ENCODE data around the gene MALT1. TPM values are rescaled to one million over a fixed set of nuclear protein-coding genes. Genes with fewer than 3 reads are reported as not detected.

The MALT1 gene
- total and polyA plus RNA-seq, 2 experiments from 2014 or later: 5.2 to 18.8 TPM

DNA sequence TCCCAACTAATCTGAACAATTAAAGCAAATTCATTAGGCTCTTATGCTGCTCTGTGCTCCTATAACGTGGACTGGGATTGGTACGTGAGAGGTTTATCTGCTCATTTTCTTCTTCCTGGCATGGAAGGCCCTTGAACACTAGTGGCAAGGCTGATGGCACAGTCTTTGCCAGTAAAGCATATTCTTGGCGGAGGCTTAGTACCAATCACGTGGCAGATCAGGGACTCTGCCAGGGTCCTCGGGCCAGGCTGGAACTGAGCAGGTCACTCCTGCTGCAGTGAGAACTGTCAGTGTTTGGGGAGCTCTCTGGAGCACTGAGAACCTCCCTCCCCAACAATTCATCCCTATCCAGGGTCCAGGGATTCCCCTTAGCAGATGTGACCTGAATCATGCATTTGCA is 38.7 kb upstream of the MALT1 start (continued):
- no peak for TF ChIP-seq NANOG (IDR thresholded peaks at IDR 0.05; ENCODE audit: borderline replicate concordance)
- no peak for TF ChIP-seq EZH2phosphoT487 (IDR thresholded peaks at IDR 0.05; ENCODE audit: unreplicated experiment)
- TF ChIP-seq POLR2AphosphoS5 (IDR thresholded peaks at IDR 0.05; ENCODE audit: low read depth): no peak
- TF ChIP-seq, protein P1, sequence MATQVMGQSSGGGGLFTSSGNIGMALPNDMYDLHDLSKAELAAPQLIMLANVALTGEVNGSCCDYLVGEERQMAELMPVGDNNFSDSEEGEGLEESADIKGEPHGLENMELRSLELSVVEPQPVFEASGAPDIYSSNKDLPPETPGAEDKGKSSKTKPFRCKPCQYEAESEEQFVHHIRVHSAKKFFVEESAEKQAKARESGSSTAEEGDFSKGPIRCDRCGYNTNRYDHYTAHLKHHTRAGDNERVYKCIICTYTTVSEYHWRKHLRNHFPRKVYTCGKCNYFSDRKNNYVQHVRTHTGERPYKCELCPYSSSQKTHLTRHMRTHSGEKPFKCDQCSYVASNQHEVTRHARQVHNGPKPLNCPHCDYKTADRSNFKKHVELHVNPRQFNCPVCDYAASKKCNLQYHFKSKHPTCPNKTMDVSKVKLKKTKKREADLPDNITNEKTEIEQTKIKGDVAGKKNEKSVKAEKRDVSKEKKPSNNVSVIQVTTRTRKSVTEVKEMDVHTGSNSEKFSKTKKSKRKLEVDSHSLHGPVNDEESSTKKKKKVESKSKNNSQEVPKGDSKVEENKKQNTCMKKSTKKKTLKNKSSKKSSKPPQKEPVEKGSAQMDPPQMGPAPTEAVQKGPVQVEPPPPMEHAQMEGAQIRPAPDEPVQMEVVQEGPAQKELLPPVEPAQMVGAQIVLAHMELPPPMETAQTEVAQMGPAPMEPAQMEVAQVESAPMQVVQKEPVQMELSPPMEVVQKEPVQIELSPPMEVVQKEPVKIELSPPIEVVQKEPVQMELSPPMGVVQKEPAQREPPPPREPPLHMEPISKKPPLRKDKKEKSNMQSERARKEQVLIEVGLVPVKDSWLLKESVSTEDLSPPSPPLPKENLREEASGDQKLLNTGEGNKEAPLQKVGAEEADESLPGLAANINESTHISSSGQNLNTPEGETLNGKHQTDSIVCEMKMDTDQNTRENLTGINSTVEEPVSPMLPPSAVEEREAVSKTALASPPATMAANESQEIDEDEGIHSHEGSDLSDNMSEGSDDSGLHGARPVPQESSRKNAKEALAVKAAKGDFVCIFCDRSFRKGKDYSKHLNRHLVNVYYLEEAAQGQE (IDR thresholded peaks at IDR 0.05; ENCODE audit: unreplicated experiment): no peak
- no peak for TF ChIP-seq EZH2 (IDR thresholded peaks at IDR 0.05; ENCODE audit: low read depth, unreplicated experiment)
- no peak for TF ChIP-seq CREB1 (CRISPR knock-in tag; IDR thresholded peaks at IDR 0.05; ENCODE audit: low read depth)
- TF ChIP-seq STAT1 (IDR thresholded peaks at IDR 0.05; ENCODE audit: unreplicated experiment): no peak
- no peak for TF ChIP-seq JUNB (IDR thresholded peaks at IDR 0.05; ENCODE audit: unreplicated experiment)
- TF ChIP-seq, protein P2, sequence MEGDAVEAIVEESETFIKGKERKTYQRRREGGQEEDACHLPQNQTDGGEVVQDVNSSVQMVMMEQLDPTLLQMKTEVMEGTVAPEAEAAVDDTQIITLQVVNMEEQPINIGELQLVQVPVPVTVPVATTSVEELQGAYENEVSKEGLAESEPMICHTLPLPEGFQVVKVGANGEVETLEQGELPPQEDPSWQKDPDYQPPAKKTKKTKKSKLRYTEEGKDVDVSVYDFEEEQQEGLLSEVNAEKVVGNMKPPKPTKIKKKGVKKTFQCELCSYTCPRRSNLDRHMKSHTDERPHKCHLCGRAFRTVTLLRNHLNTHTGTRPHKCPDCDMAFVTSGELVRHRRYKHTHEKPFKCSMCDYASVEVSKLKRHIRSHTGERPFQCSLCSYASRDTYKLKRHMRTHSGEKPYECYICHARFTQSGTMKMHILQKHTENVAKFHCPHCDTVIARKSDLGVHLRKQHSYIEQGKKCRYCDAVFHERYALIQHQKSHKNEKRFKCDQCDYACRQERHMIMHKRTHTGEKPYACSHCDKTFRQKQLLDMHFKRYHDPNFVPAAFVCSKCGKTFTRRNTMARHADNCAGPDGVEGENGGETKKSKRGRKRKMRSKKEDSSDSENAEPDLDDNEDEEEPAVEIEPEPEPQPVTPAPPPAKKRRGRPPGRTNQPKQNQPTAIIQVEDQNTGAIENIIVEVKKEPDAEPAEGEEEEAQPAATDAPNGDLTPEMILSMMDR (conservative IDR thresholded peaks at IDR 0.05; ENCODE audit: low read depth in 2 of 2): no peak

DNA sequence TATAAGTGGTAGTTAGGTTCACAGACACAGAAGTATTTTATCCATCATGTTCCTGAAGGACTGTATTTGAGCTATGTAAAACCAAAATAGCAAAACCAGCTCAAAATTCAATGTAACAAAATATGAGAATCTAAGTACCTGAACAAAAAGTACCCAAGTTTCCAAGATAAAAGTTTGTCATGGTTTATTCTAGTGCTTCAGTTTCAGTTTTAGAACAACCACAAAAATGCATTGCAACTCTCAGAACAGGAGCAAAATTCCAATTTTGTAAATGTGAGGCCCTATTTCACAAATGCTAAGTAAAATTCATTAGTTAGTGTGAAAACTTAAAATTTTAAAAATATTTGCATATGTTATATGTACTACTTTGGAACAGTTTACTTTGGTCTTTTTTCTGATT is 37.4 kb upstream of the MALT1 start:
- Histone ChIP-seq H3K4me1 (ENCODE audit: insufficient read depth) (peaks cover 10% of the 10 kb centered on the region), H3K27me3 (ENCODE audit: insufficient read depth) (no peaks in the 10 kb centered on the region), H3K36me3 (ENCODE audit: insufficient read depth) (no peaks in the 10 kb centered on the region), H3K4me2 (no peak overlapping the region), H2AFZ (no peak overlapping the region), H3K4me3 (no peak overlapping the region), H3K27ac (ENCODE audit: low read depth) (no peak overlapping the region), H4K20me1 (replicated peaks; ENCODE audit: insufficient read depth) (no peaks in the 10 kb centered on the region), H3F3A (replicated peaks; ENCODE audit: low read depth) (no peaks in the 10 kb centered on the region), H3K79me2 (replicated peaks; ENCODE audit: insufficient read depth) (no peaks in the 10 kb centered on the region), H3K9me2 (ENCODE audit: insufficient read depth) (no peaks in the 10 kb centered on the region)
- ATAC-seq: no peak
- Mint-ChIP-seq H3K27me3 (ENCODE audit: insufficient read depth, low read depth, poor library complexity) (peaks cover 2% of the 10 kb centered on the region), H3K4me3 (no peak overlapping the region), H3K9me3 (no peaks in the 10 kb centered on the region), H3K36me3 (ENCODE audit: low read depth) (no peaks in the 10 kb centered on the region), H3K4me1 (peaks cover 28% of the 10 kb centered on the region), H3K27ac (no peak overlapping the region)
- DNase-seq (ENCODE audit: low spot score): no peak
- no peak for TF ChIP-seq NANOG (IDR thresholded peaks at IDR 0.05; ENCODE audit: borderline replicate concordance)
- TF ChIP-seq, protein P3, sequence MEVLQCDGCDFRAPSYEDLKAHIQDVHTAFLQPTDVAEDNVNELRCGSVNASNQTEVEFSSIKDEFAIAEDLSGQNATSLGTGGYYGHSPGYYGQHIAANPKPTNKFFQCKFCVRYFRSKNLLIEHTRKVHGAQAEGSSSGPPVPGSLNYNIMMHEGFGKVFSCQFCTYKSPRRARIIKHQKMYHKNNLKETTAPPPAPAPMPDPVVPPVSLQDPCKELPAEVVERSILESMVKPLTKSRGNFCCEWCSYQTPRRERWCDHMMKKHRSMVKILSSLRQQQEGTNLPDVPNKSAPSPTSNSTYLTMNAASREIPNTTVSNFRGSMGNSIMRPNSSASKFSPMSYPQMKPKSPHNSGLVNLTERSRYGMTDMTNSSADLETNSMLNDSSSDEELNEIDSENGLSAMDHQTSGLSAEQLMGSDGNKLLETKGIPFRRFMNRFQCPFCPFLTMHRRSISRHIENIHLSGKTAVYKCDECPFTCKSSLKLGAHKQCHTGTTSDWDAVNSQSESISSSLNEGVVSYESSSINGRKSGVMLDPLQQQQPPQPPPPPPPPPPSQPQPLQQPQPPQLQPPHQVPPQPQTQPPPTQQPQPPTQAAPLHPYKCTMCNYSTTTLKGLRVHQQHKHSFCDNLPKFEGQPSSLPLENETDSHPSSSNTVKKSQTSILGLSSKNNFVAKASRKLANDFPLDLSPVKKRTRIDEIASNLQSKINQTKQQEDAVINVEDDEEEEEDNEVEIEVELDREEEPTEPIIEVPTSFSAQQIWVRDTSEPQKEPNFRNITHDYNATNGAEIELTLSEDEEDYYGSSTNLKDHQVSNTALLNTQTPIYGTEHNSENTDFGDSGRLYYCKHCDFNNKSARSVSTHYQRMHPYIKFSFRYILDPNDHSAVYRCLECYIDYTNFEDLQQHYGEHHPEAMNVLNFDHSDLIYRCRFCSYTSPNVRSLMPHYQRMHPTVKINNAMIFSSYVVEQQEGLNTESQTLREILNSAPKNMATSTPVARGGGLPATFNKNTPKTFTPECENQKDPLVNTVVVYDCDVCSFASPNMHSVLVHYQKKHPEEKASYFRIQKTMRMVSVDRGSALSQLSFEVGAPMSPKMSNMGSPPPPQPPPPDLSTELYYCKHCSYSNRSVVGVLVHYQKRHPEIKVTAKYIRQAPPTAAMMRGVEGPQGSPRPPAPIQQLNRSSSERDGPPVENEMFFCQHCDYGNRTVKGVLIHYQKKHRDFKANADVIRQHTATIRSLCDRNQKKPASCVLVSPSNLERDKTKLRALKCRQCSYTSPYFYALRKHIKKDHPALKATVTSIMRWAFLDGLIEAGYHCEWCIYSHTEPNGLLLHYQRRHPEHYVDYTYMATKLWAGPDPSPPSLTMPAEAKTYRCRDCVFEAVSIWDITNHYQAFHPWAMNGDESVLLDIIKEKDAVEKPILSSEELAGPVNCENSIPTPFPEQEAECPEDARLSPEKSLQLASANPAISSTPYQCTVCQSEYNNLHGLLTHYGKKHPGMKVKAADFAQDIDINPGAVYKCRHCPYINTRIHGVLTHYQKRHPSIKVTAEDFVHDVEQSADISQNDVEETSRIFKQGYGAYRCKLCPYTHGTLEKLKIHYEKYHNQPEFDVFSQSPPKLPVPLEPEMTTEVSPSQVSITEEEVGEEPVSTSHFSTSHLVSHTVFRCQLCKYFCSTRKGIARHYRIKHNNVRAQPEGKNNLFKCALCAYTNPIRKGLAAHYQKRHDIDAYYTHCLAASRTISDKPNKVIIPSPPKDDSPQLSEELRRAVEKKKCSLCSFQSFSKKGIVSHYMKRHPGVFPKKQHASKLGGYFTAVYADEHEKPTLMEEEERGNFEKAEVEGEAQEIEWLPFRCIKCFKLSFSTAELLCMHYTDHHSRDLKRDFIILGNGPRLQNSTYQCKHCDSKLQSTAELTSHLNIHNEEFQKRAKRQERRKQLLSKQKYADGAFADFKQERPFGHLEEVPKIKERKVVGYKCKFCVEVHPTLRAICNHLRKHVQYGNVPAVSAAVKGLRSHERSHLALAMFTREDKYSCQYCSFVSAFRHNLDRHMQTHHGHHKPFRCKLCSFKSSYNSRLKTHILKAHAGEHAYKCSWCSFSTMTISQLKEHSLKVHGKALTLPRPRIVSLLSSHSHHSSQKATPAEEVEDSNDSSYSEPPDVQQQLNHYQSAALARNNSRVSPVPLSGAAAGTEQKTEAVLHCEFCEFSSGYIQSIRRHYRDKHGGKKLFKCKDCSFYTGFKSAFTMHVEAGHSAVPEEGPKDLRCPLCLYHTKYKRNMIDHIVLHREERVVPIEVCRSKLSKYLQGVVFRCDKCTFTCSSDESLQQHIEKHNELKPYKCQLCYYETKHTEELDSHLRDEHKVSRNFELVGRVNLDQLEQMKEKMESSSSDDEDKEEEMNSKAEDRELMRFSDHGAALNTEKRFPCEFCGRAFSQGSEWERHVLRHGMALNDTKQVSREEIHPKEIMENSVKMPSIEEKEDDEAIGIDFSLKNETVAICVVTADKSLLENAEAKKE (CRISPR knock-in tag; IDR thresholded peaks at IDR 0.05): no peak
- no peak for TF ChIP-seq CREB1 (CRISPR knock-in tag; IDR thresholded peaks at IDR 0.05; ENCODE audit: low read depth)
- no peak for TF ChIP-seq EZH2phosphoT487 (IDR thresholded peaks at IDR 0.05; ENCODE audit: unreplicated experiment)
- TF ChIP-seq, protein P1 (IDR thresholded peaks at IDR 0.05; ENCODE audit: unreplicated experiment): no peak
